Activated CD8-positive, alpha-beta memory T cell treated with anti-CD3 and anti-CD28 coated beads for 4 hours (primary cell): ENCODE measurements around the gene GRM7.
"Not testable (repeated sequence)": the region's sequence is repeated elsewhere in the genome, so short reads cannot be mapped to it uniquely, and the experiment has no call there.

Experiments used
- DNase-seq, 2 donors: peaks; one replicate each; pipeline ENCODE4 v3.0.0-alpha.2; 2020; ENCODE audit warnings: low read depth in 2 of 2

GRM7 gene

DNA sequence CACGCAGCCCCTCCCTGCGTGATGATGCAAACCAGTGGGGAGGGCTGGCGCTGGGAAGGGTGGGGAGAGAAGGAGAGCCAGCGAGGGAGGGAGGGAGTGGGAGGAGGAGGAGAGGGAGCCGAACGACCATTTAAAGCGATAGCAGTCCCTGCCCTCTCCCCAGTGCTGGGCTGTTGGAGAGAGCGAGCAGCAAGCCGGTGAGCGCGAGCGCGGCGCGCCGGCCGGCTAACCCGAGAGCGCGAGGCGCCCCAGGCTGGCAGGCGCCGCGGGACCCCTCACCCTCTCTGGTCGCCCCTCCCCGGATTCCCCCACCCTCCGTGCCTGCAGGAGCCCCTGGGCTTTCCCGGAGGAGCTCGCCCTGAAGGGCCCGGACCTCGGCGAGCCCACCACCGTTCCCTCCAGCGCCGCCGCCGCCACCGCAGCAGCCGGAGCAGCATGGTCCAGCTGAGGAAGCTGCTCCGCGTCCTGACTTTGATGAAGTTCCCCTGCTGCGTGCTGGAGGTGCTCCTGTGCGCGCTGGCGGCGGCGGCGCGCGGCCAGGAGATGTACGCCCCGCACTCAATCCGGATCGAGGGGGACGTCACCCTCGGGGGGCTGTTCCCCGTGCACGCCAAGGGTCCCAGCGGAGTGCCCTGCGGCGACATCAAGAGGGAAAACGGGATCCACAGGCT lies at the start of gene GRM7:
Gene GRM7, plus strand, starts transcription at position 162 of the 671 bp plus-strand sequence.
- DNase-seq: no peak

DNA sequence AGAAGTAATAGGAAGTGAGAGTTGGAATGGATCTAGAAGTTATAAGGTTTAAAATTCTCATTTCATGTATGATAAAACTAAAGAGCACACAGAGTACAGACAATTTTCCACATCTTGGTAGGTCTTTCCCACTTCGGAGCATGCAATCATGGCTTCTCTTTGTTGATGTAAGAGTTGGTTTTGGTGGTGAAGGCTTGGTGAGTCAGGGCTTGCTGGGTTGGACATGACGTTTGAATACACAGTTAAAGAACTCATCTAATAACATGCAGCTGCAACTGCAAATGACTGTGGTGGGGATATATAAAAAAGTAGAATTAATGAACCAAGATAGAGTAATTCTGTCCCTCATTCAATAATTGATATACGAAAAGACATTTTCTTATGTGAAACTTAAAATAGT lies 39.5 kb upstream of the GRM7 start:
- DNase-seq: no peak

DNA sequence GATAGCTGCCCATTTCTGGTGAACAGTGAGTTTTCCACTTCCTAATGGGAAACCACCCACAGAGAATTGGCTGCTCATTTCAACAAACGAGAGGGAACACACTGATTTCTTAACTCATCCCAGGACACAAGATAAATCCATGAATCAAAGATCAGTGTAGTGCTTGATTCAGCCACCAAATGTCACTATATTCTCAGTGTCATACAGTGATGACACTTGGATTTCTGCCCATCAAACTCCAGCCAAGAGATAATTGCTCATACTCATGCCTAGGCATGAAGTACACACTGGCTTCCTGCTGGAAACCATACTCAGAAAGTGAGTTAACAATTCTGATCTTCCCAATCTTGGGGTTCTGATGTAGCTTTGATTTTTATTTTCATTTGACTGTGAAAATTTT lies 35.4 kb upstream of the GRM7 start:
- no peak for DNase-seq

DNA sequence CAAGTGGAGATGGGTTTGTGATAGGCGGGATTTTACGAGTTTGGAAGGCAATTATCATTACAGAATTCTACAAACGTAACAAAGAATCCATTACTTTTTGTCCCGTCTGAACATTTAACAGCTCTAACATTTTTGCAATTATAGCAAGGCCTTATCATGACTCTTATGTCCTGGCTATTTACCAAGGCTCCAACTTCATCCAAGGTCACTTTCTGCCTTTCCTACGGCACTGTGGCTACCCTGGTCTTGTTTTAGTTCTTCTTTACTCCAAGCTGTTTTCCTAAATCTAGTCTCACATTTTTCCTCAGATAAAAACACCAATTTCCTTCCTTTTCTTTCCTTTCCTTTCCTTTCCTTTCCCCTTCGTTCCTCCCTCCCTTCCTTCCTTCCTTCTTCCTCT lies 33.5 kb upstream of the GRM7 start:
- no peak for DNase-seq

DNA sequence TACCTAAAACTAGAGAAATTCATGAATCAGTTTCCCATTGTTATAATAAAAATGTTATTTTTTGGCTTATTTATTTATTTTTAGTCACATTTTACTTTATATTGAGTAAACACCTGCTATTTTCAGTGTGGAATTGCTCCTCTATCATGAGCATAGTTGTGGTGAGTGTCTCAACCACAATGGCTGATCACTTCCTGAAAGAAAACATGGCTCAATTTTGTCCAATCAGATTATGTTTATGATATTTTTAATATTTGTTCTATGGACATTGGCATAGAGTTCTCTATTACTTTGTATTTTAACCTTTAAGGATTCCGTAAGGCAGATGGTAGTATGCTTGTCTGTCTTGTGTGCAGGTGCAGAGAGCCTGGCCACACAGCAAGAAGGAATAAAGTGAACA lies 16.2 kb upstream of the GRM7 start:
- no peak for DNase-seq

DNA sequence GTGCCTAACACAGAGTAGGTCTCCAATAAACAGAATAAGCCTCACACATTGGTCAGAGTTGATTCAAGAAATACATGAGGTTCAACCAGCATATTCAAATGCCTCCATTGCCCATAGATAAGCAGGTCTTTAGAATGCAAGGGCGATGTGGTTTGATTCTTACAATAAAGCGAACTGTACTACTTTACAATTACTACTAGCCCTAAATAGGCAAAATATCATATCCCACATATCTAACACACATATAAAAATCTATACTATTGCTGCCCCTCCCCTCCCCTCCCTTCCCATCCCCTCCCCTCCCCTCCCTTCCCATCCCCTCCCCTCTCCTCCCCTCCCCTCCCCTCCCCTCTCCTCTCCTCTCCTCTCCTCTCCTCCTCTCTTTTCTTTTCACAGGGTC lies 6.7 kb upstream of the GRM7 start:
- no peak for DNase-seq

DNA sequence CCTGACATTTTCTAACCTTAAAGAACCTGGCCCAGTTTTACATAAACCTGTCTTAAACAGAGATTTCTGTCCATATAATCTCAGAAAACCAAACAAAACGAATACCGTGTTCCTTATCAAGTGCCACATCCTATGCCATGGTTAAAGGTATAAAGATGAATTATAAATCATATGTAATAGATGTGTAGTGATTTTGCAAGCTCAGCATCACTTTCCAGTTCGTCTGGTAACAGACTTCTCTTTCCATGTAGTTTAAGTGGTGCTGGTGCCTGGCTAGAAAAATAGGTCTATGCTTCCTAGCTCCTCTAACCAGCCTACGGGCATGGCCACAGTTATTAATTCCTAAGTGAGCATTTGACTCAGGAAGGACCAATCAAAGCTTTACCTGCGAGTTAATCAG lies 3.4 kb upstream of the GRM7 start:
- DNase-seq: no peak

DNA sequence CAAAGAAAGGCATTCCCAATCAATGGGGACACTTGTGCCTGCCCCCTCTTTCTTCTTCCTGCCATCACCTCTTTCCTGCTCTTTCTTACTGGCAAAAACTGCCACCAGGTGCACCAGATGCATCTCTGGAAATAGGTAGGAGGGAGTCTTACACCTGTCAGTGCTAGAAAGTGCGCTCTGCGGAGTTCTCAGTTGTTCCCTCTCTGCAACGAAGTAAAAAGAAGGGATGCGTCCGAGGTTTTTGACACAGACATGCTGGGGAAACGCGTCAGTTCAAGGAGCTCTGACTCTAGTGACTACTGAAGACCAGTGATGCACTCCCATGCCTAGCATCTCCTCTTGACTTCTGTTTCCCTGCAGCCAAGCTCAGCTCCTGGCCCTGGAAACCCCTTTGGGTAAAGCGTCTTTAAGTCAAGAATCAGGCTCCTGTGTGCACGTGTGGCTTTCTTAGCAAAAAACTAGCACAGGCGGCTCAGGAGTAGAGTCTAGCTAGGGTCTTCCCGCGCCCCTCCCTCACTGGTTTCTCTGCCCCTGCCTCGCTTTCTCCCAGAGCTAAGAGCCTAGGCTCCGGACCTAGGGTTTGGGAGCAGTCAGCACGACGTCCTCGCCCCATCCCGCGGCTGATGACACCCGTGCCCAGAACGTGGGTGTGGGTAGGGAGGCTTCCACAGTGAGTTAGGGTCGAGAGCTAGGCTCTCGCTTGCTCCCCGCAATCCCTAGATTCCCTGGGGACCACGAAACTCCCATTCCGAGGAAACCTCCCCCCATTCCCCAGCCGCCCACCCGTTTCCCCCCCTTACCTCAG lies 564 bp upstream of the GRM7 start:
- no peak for DNase-seq

DNA sequence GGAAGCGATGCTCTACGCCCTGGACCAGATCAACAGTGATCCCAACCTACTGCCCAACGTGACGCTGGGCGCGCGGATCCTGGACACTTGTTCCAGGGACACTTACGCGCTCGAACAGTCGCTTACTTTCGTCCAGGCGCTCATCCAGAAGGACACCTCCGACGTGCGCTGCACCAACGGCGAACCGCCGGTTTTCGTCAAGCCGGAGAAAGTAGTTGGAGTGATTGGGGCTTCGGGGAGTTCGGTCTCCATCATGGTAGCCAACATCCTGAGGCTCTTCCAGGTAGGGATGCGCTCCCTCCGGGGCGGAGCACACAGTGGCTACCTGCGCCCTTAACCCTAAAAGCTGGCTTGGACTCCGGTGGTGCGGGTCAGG lies 698 bp downstream of the GRM7 start:
- DNase-seq: no peak

DNA sequence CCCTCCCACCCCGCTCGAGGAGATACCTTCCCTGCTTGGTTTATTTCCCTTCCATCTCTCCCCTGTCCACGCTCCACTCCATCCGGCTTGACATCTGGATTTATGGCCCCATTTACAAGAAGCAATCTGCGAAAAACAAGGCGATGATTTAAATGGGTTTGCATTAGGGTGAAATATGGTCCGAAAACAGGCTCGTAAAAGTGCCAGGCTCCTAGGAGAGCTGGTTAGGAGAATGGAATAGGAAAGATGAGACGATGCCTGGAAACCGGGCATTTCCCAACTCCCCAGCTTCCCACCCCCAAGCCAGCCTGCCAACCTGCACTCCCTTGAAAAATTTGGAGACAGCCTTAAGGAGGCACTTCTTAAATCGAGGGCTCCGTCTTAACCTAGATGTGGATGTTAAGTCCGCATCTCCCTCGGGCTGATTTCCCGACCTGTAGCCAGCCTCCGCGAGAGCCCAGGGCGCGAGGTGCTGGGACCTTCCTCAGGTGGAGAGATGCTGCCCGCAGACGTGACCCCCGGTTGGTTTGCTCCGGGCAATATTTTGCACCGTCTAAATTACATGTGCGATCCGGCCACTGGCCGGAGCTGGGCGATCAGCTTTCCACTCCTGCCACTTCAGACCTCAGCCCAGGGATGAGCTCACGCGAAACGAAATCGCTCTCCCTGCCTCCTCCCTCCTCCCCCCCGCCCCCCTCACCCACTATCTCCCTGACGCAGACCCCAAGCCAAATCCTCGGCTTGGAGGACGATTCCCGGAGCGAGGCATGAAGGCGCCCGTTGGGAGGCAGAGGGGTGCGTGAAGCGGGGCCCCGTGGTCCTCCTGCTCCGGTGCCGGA lies 1.3 kb downstream of the GRM7 start:
- DNase-seq: no peak

DNA sequence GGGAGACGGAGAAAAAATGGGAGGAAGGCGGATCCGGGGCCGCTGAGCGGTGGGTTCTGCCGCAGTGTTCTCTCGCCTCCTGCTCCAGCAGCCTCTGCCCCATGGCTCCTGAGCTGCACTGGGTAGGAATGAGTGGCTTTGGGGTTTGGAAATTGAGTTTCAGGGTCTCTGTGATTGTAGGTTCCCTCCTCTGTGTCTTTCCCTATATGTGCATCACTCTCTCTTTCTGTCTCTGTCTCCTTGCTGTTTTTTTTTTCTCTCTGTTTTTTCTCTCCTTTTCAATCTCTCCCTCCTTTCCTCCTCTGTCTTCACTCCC lies 1.9 kb downstream of the GRM7 start:
- DNase-seq: no peak

DNA sequence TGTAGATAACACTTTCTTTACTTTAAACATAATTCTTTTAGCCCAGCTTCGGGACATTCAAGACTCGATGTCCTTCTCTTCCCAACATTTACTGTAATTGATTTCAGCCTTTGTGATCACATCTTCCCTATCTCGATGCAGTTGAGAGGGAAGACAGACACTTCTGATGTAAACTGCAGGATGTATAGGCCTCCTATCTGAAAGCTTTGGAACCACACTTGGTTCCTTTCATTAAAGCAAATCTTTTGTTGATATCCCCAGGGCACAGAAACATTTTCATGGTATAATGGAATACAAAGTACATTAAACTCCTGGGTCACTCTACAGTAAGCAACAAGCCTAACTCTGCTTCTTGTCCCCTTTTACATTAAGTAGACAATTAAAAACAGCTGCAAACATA lies 6.4 kb downstream of the GRM7 start:
- DNase-seq: no peak

DNA sequence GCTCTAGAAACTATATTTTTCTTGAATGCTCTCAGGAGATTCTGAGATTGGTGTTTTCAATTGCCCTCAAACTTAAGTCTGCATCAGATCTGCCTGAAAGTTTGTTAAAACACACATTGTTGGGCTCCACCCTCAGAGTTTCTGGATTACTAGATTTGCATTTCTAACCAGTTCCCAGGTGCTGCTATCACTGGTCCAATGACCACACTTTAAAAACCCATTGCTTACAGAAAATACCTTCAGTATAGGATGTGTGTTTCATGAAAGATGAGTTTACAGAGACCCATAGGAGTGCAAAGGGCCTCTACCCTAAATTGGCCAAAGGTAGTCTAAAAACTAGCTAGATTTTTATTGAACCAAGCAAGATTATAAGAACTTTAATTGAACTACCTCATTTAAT lies 17.8 kb downstream of the GRM7 start:
- no peak for DNase-seq

DNA sequence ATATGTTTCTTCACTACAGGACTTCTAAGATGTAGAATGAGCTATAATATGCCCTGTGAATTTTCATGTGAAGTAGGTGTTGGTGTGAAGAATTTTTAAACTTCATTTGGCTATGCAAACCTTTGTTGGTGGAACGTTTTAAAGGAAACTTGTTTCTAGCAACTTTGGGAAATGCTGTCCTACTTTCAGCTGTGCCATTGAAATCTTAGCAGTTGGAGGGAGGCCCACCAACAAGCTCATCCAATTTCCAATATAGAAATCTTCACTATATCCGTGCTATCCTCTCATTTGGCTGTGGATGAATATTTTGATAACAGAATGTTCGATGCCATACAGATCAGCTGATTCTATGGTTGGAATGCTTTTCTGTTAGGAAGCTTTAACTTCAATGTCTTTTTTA lies 51.3 kb downstream of the GRM7 start:
- no peak for DNase-seq

DNA sequence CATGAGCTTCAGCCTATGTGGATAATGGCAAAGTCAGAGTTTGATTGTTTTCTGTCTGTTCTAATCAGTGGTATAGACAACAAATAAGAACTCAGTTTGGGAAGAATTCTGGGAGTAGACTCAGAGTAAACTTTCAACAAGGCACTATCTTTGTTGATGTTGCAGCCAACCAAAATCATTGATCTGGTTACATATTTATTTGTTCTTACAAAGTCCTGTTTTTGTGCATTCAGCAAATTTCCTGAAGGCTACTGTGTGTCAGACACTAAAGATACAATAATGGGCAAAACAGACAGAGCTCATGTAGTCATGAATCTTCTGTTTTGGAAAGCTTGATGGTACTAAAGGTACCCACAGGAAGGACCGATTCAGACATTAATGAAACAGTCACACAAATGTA lies 55.0 kb downstream of the GRM7 start:
- no peak for DNase-seq

DNA sequence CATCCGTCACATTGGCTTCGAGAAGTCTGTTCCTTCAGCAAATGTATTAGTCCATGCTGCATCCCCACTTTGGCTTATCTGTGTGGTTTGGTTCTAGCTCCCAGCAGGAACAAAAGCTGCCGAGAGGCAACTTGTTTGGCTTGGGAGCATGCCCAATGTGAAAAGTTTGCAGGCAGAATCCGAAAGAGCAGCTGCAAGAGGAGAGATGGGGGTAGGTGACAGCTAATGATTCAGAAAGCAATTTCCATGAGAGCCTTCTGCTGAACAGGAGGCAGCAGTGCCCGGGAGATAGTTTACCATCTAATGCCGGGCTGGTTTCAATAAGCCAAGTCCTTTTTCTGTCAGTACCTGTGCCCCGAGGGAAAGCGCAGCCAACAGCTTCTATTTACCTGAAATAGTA lies 60.2 kb downstream of the GRM7 start:
- DNase-seq: no peak

DNA sequence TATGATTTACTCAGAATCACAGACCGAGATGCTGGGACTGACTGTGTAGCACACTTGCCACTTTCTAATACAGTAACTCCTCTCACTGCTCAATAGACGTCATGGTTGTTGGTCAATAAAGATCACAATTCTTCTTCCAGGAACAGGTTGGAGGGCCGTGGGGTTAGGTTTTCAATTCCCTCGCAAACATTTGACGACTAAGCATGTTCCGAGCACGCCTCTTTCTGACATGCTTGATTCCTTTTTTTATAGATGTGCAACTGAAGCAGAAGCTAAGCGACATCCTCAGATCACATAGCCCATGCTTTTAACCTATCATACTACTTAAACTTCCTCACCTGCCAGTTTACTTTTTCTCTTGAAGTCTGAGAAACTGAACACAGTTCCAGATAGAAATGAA lies 61.0 kb downstream of the GRM7 start:
- no peak for DNase-seq

DNA sequence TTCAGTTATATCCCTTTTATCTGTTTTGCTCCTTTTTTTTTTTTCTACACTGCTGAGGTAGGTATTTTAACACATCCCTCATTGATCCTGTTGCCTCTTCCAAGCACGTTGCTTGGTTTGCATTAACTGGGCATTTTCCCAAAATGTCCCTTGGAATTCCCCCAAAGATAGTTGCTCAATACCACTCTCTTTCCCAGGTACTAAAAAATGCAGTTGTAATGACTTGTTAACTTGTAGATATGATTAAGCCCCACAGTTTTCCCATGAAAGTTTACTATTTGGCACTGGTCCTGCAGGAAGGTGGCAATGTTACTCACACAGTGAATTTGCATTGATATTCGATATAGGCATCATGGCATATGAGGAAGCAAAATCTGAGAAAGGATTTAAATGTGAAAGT lies 67.1 kb downstream of the GRM7 start:
- no peak for DNase-seq

DNA sequence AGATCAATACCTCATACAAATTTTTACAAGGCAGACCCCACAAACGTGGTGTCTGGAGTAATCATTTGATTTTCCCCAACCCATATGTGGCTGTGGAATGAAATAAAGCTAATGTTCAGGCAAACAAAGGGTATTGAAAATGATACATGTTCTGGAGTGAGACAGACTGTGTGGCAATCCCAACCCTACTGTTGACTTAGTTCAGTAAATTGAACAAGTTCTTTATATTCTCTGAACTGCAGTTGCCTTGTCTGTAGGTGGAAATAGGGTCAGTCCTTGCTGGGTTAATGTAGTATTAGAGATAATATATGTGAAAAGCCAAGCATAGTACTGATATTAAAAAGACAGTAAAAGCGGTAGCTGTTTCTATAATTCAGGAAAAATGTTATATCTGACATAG lies 69.0 kb downstream of the GRM7 start:
- DNase-seq: no peak

DNA sequence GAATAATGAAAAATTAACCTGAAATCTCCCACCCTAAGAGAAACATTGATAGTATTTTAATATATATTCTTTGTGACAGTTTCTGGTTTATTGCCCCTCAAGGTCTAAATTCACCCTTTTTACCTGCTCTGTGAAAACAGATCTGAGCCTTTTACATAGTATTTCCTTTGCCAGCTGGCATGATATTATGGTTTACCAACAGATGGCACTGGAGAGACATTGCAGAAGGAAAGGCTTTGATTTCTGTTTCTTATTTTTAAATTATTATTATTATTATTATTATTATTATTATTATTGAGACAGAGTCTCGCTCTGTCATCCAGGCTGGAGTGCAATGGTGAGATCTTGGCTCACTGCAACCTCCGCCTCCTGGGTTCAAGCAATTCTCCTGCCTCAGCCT lies 74.5 kb downstream of the GRM7 start:
- DNase-seq: not testable (repeated sequence)

DNA sequence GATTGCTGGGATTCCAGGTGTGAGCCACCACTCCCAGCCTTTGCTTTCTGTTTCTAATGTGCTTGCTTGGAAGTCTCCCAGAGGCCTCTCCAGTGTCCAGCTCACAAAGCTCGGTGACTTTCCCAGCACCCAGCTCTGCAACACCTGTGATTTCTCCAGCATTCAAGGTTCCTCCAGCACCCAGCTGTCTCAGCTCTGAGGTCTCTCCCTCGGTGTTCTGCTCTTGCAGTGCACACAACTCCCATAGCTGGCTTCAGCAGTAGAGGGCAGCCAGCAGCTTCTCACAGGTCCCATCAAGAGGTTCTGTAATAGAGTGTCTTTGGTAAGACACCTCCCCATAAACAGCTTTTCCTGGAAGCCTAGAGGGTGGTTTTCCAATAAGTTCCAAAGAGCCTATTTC lies 75.1 kb downstream of the GRM7 start:
- DNase-seq: no peak

DNA sequence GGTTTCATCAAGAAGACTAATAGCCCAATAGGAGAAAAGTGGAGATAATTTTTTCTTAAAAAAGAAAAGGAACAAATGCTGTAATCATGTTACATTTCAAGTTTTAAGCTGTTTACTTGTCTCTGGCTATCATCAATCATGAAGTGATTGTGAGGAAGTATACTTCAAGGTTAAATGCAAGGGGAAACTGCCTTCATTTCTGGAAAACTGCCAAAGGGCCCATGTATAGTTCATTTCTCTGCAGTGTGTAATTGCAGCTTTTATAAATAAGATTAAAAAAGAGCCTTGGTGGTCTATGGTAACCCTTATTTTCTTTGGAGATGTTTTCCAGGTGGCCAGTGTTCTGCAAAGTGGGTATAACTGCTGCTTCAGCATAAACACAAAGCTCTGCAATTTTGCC lies 101.9 kb downstream of the GRM7 start:
- no peak for DNase-seq

DNA sequence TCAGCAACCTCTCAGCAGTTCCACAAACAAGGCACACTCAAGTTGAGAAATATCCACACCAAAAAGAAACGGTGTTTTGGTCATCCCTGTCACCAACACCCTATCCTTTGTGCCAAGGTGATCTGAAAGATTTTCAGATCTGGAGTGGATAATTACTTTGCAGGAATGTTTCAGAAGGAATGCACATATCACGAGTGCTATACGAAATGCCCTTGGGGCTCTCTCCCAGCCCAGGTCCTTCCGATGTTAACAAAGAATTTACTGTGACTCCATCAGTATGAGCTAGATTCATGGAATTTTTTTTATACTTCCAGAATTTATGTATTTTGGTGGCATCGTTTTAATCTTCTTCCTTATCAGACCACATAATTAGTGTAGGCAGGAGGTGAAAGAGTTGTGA lies 105.0 kb downstream of the GRM7 start:
- no peak for DNase-seq
